GM13977 (cell line): ENCODE data around the gene NLRC5.
"Not testable (repeated sequence)": the region's sequence is repeated elsewhere in the genome, so short reads cannot be mapped to it uniquely, and the experiment has no call there.

Experiments
- DNase-seq: peaks from one replicate; pipeline ENCODE4 v3.0.0; 2012; ENCODE audit warnings: low spot score
- in situ Hi-C: fragments of 300-500 bp; cut with MboI; formaldehyde crosslinking; loops from one replicate; pipeline ENCODE4 v1.12.0; 2022; ENCODE audit warnings: low sequenced_read_pairs, low pct_unique_long_range_greater_than_20kb, mixed read lengths, inconsistent platforms; ENCODE audit not compliant: unreplicated experiment
- TF ChIP-seq, protein P1 (sequence below): IDR thresholded peaks from 2 replicates; pipeline ENCODE4 v1.5.1; 2012; ENCODE audit warnings: mild to moderate bottlenecking, control low read depth; ENCODE audit not compliant: insufficient read depth; ENCODE audit errors: extremely low read depth, missing control alignments

NLRC5 gene

DNA sequence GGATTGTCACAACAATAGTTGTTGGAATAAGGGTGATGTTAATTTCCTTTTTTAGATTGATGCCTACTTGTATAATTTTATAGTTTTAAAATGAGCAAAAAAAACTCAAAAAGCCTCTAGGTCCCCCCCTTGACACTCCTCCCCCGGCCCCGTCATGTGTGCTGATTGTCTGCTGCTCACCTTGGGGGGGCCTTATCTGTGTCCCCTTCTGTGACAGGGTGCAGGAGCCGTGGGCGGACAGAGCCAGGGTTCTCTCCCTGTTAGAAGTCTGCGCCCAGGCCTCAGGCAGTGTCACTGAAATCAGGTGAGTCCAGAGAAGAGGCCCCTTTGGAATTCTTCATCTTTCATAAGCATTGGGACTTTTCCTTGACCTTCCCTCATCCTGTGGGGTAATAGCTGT lies 75.6 kb downstream of the NLRC5 start:
- DNase-seq = no peak
- TF ChIP-seq, protein P1, sequence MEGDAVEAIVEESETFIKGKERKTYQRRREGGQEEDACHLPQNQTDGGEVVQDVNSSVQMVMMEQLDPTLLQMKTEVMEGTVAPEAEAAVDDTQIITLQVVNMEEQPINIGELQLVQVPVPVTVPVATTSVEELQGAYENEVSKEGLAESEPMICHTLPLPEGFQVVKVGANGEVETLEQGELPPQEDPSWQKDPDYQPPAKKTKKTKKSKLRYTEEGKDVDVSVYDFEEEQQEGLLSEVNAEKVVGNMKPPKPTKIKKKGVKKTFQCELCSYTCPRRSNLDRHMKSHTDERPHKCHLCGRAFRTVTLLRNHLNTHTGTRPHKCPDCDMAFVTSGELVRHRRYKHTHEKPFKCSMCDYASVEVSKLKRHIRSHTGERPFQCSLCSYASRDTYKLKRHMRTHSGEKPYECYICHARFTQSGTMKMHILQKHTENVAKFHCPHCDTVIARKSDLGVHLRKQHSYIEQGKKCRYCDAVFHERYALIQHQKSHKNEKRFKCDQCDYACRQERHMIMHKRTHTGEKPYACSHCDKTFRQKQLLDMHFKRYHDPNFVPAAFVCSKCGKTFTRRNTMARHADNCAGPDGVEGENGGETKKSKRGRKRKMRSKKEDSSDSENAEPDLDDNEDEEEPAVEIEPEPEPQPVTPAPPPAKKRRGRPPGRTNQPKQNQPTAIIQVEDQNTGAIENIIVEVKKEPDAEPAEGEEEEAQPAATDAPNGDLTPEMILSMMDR = no peak
- in situ Hi-C loops = no loop called here

DNA sequence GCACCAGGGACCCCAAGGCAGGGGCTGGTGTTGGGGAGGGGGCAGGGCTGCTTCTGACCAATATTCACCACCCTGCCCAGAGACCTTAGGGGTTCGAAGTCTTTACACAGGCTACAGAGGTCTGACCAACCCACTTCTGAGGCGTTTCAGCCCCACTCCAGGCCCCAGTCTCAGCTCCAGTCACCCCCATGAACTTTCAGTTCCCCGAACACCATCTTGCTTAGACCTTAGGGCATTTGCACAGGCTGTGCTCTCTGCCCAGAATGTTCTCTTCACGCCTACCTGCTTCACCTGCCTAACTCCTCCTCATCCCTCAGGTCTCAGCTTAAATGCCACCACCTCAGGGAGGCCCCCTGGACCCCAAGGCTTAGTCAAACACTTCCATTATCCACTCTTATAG lies 77.3 kb downstream of the NLRC5 start:
- TF ChIP-seq, protein P1 = no peak
- in situ Hi-C loops = no loop called here
- DNase-seq = no peak

DNA sequence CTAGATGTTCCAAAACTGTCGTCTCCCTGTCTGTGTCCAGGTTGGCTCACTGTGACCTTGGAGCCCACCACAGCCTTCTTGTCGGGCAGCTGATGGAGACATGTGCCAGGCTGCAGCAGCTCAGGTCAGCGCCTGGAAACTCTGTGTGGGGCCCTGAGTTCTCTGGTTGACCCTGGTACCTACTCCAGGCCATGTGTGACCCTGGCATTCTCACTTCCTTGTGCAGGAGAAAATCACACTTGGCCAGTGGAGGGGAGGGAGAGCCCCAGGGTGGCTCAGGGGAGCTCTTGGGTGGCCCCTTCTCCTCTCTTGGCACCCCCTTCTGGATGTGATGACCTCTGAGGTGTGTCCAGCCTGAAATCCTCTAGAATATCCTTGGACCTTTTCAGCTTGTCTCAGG lies 78.0 kb downstream of the NLRC5 start:
- TF ChIP-seq, protein P1 = no peak
- in situ Hi-C loops = no loop called here
- DNase-seq = no peak

DNA sequence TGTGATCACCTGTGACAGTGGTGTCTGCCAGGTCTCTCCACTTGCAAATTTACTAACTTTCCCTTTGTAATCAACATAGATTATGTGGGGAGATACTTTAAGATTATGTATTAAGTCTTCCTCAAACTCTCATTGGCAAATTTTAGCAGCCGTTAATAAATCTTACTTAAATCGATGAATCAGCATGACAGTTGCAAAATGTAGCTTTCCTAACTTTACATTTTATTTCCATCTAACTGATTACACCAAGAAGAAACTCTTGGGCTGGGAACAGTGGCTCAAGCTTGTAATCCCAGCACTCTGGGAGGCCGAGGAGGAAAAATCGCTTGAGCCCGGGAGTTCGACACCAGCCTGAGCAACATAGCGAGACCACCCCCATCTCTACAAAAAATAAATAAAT lies 79.7 kb downstream of the NLRC5 start:
- in situ Hi-C loops = no loop called here
- no peak for DNase-seq
- TF ChIP-seq, protein P1 = no peak

DNA sequence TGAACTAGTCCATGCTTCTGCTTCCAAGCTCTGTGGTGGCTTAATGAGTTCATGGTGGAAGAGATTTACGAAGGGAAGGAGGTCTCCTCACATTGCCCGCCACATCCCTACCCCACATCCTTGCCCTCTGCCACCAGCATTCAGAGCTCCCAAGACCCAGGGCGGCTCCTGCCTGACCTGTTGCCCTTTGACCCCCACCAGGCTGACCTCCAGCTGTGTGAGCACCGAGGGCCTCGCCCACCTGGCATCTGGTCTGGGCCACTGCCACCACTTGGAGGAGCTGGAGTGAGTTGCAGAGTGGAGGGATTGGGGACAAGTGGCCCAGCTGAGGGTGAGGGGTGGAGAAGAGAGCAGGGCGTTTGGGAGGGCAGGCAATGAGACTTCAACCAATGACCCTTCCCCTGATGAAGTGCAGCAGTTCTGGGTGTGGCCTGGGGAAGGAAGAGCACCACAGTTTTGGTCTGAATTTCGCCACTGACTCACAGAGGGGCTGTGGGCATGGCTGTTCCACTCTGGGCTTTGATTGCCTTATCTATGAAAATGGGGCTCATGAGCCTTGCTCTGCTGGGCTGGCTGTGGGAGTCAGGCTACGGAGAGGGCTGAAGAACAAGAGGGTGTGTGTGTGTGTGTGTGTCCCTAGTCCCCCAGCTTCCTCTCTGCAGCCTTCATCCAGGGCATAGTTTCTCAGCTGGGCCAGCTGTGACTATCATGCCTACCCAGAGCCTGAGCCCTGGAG lies 80.4 kb downstream of the NLRC5 start:
- no peak for DNase-seq
- in situ Hi-C loops = no loop called here
- TF ChIP-seq, protein P1 = no peak

DNA sequence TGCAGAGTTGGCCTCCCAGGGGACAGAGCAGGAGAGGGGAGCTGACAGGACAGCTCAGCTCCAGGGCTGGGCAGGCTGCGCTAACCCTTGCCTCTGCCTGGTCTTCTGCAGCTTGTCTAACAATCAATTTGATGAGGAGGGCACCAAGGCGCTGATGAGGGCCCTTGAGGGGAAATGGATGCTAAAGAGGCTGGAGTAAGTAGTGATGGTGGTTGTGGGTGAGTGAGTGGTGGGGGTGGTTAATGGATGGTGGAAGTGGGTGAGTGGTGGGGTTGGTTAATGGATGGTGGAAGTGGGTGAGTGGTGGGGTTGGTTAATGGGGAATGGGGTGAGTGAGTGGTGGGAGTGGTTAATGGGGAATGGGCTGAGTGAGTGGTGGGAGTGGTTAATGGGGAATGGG lies 81.1 kb downstream of the NLRC5 start:
- in situ Hi-C loops = no loop called here

DNA sequence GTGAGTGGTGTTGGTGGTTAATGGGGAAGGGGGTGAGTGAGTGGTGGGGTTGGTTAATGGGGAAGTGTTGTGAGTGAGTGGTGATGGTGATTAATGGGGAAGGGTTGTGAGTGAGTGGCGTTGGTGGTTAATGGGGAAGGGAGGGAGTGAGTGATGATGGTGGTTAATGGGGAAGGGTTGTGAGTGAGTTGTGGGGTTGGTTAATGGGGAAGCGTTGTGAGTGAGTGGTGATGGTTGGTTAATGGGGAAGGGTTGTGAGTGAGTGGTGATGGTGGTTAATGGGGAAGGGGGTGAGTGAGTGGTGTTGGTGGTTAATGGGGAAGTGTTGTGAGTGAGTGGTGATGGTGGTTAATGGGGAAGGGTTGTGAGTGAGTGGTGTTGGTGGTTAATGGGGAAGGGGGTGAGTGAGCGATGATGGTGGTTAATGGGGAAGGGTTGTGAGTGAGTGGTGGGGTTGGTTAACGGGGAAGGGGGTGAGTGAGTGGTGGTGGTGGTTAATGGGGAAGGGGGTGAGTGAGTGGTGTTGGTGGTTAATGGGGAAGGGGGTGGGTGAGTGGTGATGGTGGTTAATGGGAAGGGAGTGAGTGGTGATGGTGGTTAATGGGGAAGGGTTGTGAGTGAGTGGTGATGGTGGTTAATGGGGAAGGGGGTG lies 81.8 kb downstream of the NLRC5 start:
- in situ Hi-C loops, DNase-seq: not testable (repeated sequence)

More for the DNA sequence above, 81.1 kb downstream of the NLRC5 start:
- no peak for DNase-seq
- TF ChIP-seq, protein P1 = no peak
